HuH-7 (cell line): ENCODE results near the gene DEF6.
A peak's percentile ranks its signal among the peaks of the same experiment; 100 is the strongest.

Experiments used
- DNase-seq: peaks from one replicate; pipeline ENCODE4 v3.0.0; 2011; ENCODE audit warnings: low spot score

Gene DEF6, protein sequence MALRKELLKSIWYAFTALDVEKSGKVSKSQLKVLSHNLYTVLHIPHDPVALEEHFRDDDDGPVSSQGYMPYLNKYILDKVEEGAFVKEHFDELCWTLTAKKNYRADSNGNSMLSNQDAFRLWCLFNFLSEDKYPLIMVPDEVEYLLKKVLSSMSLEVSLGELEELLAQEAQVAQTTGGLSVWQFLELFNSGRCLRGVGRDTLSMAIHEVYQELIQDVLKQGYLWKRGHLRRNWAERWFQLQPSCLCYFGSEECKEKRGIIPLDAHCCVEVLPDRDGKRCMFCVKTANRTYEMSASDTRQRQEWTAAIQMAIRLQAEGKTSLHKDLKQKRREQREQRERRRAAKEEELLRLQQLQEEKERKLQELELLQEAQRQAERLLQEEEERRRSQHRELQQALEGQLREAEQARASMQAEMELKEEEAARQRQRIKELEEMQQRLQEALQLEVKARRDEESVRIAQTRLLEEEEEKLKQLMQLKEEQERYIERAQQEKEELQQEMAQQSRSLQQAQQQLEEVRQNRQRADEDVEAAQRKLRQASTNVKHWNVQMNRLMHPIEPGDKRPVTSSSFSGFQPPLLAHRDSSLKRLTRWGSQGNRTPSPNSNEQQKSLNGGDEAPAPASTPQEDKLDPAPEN

DNA sequence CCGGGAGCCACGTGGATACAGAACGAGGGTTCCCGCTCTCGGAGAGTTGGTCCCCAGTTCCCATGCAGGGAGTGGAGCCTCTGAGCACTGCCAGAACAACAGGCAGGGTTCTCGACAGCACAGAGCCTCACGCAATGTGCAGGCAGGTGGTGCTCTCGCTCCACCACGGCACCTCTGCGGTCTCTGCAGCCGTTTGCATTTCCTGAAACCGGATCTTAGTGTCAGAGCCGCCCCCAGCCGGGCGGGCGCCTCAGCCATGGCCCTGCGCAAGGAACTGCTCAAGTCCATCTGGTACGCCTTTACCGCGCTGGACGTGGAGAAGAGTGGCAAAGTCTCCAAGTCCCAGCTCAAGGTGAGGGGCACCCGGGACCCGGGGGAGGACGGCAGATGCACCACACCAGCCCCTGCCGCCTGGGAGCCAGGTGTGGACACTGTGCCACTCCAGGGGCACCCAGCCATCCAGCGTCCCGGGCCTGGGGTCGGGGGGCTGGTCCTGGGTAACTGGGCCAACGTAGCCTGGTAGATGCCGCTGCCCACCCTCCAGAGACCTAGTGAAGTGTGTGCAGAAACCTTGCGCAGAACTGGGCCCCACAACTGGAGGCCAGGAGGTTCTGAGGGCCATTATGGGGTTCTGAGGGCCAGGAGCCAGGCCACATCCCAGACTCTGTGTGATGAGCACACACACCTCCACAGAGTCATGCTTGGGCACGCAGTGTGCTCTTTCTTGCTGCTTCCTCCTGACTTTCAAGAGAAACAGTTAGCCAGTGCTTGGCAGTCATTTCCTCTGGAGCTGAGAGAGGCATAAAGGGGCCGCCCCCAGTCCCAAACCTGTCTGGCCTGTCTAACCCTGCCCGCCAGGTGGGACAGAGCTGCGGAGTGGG, at the start of gene DEF6:
DEF6 (plus strand) TSS at position 218 of the 881 bp plus-strand sequence; CDS start at position 257, 39 bp downstream.
- DNase-seq: peak; percentile 87

DNA sequence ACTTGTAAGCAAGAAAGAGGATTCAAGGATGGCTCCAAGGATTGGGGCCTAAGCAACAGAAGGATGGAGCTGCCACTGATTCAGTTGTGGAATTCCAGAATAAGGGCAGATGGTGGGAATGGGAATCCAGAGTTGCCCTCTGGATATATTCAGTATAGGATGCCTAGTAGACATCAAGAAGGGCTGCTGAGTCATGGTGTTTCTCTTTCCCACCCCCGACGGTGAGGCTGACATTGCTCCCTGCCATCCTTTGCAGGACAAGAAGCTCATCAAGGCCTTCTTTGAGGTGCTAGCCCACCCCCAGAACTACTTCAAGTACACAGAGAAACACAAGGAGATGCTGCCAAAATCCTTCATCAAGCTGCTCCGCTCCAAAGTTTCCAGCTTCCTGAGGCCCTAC, 49.3 kb upstream of the DEF6 start:
- no peak for DNase-seq

DNA sequence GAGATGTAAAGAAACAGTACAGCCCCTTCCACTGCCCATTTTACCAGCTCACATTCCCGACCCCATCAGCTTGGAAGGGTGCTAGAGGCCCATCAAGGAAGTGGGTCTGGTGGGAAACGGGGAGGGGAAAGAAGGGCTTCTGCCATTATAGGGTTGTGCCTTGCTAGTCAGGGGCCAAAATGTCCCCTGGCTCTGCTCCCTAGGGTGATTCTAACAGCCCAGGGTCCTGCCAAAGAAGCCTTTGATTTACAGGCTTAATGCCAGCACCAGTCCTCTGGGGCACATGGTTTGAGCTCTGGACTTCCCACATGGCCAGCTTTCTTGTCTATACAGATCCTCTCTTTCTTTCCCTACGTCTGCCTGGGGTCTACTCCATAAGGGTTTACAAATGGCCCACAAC, 48.7 kb upstream of the DEF6 start:
- DNase-seq: no peak

DNA sequence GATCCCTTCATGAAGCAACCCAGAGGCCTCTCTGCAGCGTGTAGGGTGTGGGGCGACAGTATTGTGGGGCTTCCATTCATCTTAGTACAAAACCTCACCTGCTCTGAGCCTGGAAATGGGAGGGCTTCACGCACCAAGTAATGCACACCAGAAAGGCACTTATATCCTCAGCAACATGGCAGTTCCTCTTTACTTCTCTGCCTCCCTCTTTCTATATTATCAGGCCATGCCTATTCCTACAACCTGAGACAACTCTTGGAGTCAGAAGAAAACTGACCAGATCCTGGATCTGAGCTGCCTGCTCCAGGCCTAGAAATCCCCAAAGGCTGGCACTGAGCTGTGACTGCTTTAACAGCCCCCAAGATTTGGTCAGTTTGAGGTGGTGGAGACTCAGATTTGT, 45.7 kb upstream of the DEF6 start:
- no peak for DNase-seq

DNA sequence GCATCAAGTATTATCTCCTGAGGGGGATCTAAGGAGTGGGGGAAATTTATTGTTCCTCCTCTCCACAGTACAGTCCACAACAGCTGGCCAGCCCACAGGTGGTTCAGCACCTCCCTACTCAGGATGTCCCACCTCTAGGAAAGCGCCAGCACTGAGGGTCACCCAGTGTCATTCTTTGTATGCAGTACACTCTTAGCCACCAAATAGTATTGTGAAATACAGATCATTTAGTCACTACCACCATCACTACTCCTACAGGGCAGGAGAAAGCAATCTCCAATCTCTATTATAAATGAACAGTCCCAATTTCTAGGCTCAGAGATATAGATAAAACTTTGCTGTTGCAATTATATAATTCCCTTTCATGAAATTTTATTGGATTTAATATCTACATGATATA, 44.4 kb upstream of the DEF6 start:
- no peak for DNase-seq

DNA sequence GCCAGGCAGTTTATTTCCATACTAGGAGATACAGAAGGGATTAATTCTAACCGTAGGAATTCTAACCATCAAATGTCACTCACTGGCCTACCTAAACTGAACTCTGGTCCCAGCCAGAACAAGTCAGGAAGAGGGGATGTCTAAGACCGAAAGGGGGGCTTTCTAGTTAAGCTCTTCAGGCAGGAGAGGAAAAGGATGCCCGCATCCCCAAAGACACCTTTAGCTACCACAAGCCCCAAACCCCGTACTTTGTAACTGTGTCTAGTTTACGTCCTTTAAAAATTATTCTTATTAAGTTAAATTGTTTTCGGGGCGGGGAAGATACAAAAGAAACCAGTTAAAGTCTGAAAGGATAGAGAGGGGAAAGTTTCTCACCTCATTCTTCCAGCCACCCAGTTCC, 39.3 kb upstream of the DEF6 start:
- no peak for DNase-seq

DNA sequence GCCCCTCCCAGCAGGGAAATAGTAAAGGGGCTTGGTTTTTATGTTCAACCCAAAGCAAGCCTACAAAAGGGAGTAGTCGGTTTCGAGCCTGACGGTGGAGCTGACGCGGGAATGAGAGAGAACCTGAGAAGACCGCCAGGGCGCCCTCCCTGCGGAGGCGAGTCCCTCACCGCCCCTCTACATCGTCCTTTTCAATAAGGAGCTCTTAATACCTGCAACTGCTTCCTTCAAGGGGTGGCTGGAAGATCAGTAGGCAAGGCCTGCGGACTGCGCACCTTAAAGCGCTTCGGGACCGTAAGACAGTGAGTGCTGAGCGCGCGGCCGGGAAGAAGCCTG, 38.8 kb upstream of the DEF6 start:
- DNase-seq: peak; percentile 42

DNA sequence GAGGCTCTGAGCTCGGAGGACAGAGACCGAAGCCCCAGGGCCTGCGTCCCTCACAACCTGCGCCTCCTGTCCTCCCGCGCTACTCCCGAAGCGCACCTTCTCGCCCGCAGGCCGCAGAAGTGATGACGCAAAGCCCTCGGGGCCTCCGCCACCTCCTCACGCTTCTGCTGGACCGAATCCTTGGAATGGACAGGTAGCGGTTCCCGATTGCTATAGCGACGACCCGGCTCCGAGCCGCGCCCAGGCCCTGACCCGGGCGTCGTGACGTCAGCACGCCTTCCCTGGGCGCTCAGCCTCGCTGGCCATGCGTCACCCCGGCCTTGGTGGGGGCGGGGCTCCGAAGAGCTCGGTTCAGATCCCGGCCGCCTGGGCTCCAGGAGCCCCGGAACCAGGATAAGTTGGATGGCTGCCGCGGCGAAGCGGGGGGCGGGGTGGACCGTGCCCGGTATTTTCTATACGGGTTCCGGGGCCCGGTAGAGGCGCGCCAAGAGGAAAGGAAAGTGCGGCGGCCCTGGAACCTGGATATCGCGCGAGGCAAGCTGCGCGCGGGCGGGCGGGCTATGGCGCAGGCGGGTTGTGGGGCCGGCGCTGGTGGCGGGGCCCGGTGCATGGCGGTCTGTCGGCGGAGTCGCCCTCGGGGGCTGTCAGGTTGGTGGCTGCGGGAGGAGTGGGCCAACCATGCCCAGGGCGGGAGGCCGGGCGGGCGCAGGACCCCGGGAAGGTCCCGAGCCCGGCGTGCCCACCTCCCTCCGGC, 38.2 kb upstream of the DEF6 start, which contains the start of gene ZNF76:
ZNF76 (plus strand) TSS at position 542 of the 754 bp plus-strand sequence. CDS start 21,417 bp downstream, outside the sequence.
- DNase-seq: peak; percentile 88

DNA sequence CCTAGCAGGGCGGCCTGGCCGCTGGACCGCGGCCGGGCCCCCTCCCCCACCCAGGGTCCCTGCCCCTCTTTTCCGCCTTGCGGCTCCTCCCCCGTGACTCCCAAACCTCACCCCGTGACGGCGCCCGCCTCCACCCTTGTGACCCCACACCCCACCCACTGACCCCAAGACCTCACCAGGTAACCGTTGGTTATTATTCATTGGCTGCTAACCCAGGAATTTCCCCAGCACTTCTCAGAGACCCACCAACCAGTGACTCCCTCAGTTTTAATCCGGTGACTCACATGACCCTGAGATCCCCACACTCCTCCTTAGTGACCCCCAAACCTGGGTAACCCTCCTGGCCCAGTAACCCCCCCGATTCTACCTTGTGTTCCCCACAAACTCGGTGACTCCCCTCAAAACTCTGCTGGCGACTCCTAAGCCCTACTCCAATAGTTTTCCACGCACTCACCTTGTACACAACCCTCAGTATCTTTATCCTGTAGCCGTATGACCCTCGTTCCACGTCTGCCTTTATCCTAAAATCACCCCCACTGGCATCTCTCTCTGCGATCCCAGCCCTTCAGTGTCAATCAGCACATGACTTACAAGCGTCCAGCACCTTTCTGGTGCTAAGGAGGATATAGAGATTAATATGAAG, 37.5 kb upstream of the DEF6 start:
- DNase-seq: peak; percentile 81

DNA sequence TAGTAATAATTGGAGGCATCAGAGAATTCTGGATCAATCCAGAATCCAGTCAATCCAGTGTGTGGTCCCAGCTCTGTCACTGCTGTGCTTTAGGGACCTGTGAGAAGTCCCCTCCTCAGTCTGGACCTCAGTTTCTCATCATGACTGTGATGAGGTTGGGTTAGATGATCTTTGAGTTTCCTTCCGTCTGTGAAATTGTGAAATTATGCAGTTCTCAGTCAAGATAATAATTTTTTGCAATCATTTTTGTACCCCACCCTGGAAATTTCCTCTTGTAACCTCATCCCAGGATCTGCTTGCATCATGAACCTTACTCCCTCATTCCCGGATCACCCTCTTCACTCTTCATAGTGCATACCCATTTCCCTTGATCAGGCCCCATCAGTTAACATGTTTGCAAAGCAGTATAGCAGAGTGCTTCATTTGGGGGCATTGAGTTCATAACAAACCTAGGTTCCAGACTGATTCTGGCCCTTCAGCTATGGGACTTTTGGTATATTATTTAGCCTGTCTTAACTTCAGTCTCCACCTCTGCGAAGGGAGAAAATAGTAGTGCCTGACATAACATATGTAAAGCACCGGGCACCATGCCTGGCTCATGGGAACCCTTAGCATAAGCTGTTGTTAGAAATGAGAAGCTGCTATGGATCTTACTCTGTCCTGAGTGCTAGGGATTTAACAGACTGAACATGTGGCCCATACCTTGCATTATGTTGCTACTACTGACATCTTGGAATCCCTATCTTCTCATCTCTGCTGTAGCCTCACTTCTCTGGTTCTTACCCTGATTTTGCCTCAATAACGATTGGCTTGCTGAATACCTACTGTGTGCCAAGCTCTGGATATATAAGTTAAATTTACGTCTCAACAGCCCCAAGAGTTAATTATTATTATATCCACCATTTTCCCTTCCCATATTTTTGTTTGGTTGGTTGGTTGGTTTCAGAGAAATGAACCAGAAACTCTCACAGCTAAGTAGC, 36.7 kb upstream of the DEF6 start:
- no peak for DNase-seq

DNA sequence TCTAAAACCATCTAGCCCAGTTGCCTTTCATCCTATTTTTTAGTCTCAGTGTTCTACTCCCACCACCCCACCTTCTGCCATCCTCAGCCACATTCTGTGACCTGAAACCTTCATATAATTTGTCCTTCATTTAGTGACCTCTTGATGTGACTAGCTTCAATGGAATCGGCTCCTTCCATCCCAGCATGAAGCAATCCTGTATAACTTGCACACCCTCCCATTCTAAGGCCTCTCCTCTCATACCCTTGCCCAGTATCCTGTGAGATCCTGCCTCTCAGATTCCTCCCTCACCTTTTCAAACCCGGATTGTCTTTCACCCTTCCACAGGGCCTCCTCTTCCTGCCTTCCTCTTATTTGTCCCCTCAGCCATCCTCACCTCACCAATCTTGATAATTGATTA, 35.0 kb upstream of the DEF6 start:
- no peak for DNase-seq

DNA sequence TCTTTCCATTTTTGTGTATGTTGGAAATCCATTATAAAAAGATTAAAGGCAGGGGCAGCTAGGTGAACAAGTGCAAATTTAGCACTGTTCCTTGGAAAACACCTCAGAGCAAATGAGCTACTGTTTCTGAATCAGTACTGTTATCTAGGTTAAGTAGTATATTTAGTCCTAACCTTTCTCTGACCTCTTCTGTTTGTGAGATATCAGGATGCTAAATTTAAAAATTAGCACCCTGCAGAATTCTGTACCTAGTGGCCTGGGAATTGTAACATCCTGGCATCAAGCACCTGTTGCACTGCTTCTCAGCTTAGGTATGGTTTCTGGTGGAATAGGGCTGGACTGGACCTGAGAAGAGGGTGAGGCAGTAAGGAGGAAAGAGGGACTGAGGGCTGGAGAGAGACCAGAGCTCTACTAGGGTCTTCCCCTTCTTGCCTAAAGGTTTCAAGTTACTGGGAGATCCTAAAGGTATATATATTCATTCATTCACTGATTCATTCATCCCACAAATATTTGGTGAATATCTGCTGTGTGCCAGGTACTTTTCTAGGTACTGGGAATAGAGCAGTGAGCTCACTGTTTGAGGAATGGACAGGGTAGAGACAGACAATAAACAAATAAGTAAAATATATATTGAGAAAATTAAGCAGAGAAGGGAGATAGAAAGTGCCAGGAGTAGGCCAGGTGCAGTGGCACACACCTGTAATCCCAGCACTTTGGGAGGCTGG, 32.9 kb upstream of the DEF6 start:
- DNase-seq: no peak

DNA sequence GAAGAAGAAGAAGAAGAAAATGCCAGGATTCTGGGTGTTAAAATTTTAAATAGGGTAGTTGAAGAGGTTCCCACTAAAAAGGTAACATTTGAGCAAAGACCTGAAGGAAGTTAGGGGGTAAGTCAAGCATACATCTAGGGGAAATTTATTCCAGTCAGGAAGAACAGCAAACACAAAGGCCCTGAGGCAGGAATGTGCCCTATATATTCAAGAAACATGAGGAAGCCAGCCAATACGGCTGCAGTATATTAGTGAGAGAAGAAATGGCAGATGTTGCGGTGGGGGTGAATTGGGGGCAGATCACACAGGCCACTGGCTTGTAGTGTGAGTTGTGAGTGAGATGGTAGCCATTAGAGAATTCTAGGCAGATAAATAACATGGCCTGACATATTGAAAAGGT, 32.1 kb upstream of the DEF6 start:
- DNase-seq: no peak

DNA sequence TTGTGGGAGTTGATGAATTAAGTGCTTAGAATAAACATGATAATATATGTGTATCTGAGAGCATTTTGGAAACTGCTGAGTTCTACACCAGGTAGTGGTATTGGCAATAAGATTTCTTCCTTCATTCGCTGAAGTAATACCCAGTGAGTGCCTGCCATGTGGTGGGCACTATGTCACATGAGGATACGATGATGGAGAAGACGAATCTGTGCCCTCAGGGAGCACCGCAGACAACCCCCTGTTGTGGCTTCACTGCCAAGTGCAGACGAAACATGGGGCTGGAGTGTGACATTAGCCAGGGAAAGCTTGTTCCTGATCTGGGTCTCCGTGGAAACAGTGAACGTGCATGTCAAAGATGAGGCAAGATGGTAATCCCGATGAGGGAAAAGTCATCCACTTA, 30.2 kb upstream of the DEF6 start:
- no peak for DNase-seq

DNA sequence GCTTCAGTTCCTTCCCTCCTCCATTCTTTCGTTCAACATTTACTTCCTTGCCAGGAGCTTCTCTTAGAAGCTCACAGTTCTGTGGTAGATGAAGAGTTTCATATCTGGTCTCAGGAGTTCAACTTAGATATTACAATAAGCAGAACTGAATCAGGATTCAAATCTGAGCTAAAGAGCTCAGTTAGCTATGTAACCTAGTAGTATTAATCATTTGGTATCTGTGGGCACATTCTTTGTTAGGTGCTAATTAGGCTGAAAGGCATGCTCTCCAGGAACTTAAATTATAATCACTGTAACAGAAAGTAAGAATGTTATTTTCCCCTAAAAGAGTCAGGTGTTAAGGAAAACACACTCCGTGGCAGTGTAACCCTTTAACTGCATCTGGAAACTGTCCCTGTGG, 29.7 kb upstream of the DEF6 start:
- DNase-seq: no peak

DNA sequence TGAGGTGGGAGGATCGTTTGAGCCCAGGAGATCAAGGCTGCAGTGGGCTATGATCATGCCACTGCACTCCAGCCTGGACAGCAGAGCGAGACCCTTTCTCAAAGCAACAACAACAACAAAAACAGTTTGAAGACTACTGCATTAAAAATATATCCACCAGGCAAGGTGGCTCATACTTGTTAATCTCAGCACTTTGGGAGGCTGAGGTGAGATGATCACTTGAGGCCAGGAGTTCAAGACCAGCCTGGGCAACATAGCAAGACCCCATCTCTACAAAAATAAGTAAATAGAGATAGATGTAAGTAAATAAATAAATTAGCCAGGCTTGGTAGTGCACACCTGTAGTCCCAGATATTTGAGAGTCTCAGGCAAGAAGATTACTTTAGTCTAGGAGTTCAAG, 25.6 kb upstream of the DEF6 start:
- DNase-seq: no peak

DNA sequence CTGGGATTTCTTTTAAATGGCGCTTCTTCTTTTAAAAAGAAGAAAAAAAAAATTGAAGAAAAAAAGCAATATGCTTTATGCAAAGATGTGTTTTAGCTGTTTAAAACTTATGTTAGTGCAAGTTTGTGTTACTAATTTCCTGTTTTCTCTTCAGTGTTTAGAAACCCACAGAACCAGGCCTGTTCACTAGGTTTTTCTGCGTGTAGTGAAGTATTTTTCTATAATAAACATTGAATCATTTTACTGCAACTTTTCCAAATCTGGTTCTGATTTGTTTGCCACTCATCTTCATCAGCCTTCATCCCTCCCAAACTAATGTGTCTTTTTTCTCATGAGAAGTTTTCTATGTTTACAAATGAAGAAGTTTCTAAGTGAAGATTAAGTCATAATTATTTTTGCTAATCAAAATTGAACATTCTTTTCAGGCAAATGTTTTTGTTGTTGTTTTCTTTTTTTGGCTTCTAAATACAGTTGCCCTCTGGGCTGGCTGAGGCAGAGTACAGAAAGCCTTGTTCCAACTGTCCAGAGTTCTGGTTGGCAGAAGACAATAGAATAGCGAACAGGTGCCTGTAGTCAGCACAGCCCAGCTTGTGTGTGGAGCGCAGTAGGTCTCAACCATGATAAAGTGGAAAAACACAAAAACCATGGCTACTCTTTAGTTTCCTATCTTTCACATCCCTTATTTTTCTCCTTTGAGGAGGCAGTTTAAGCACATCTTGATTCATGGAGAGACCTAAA, 23.6 kb upstream of the DEF6 start:
- no peak for DNase-seq

DNA sequence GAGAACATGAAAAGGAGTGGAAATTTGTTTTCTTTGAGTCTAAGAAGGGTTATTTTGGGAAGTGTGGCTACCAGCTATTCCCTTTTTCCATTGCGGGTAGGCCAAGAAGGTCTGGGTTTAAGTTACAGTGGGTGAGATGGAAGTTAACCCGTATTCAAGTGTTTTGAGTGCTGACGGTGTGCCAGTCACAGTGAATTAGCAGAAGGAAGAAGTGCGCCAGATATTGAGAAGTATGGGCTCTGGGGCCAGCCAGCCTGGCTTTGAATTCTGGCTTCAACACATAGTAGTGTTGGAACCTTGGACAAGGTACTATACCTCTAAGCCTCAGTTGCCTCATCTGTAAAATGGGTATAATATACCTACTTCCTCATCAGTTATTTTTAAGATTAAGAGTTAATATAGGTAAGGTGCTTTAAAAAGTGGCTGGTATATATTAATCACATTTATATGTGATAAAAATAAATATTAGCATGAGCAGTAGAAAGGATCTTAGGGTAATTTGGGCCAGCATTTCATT, 21.8 kb upstream of the DEF6 start:
- no peak for DNase-seq

DNA sequence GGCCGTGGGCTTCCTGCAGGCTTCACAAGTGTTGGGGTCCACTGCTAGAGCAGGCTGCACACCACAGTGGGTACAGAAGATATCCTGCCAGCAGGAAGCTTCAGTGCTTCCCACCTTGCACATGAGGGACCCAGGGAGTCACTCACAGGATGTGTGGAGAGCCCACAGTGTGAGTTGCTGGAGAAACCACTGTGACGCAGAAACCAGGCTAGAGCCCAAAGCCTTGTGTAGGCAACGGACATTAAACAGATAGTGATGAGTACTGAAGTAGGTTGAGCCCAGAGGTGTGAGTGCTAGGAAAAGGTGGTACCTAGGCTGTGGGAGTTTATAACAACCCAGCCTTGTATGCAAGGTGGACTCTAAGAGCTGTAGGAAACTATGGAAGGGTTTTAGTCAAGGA, 18.9 kb upstream of the DEF6 start:
- no peak for DNase-seq
